ENCODE results near the gene TRUB2.
"Not testable (repeated sequence)": the region's sequence is repeated elsewhere in the genome, so short reads cannot be mapped to it uniquely, and the experiment has no call there.

The TRUB2 gene

GRCh38 chr9:128298535-128299482 is 23.4 kb downstream of the TRUB2 start:
- no peak for DNase-seq (ENCODE audit: low read depth in 3 of 3)

- no peak for DNase-seq (ENCODE audit: low read depth in 3 of 3)
Measured at GRCh38 chr9:128297221-128297773, 24.9 kb downstream of the TRUB2 start.

- no peak for DNase-seq (ENCODE audit: low read depth in 3 of 3)
Measured at GRCh38 chr9:128296340-128297220, 25.7 kb downstream of the TRUB2 start.

- no peak for DNase-seq (ENCODE audit: low read depth in 3 of 3)
Measured at GRCh38 chr9:128294142-128294541, 28.1 kb downstream of the TRUB2 start.

- DNase-seq (ENCODE audit: low read depth in 3 of 3), result no peak
Measured at GRCh38 chr9:128293091-128293490, 29.2 kb downstream of the TRUB2 start.

- DNase-seq (ENCODE audit: low read depth in 3 of 3), result no peak
Measured at GRCh38 chr9:128292009-128292408, 30.2 kb downstream of the TRUB2 start.

- DNase-seq (ENCODE audit: low read depth in 3 of 3), result no peak
Measured at GRCh38 chr9:128288273-128289004, 33.8 kb downstream of the TRUB2 start.

GRCh38 chr9:128286440-128286839 is 35.8 kb downstream of the TRUB2 start:
- DNase-seq (ENCODE audit: low read depth in 3 of 3), result no peak

- no peak for DNase-seq (ENCODE audit: low read depth in 3 of 3)
Measured at GRCh38 chr9:128285033-128285784, 37.0 kb downstream of the TRUB2 start.

GRCh38 chr9:128282500-128282899 is 39.7 kb downstream of the TRUB2 start:
- DNase-seq (ENCODE audit: low read depth in 3 of 3), result no peak

- no peak for DNase-seq (ENCODE audit: low read depth in 3 of 3)
Measured at GRCh38 chr9:128280084-128280622, 42.1 kb downstream of the TRUB2 start.

- DNase-seq (ENCODE audit: low read depth in 3 of 3), result not testable (repeated sequence)
Measured at GRCh38 chr9:128279088-128280073, 42.9 kb downstream of the TRUB2 start.

- no peak for DNase-seq (ENCODE audit: low read depth in 3 of 3)
Measured at GRCh38 chr9:128276574-128277270, 45.5 kb downstream of the TRUB2 start.

- DNase-seq (ENCODE audit: low read depth in 3 of 3), result peak; percentile 100
Measured at GRCh38 chr9:128276008-128276573, 46.2 kb downstream of the TRUB2 start, which contains the start of gene SWI5. Gene SWI5 (plus strand): TSS chr9:128276276.

GRCh38 chr9:128275198-128276007 is 46.8 kb downstream of the TRUB2 start, which contains the start of gene GOLGA2:
Gene GOLGA2 (minus strand): TSS chr9:128276007. CDS start chr9:128275976, 31 bp downstream.
- DNase-seq (ENCODE audit: low read depth in 3 of 3), result no peak

- DNase-seq (ENCODE audit: low read depth in 3 of 3), result no peak
Measured at GRCh38 chr9:128274245-128274644, 48.0 kb downstream of the TRUB2 start.

- DNase-seq (ENCODE audit: low read depth in 3 of 3), result no peak
Measured at GRCh38 chr9:128271512-128271911, 50.7 kb downstream of the TRUB2 start.
